T-helper 1 cell treated with Interleukin-12 subunit alpha and Interleukin-12 subunit beta and Interleukin-4 antibody, amounts not matched to agents 30 μg/mL and 1 μg/mL, for 36 hours (primary cell): ENCODE results near the gene IL17REL.

Experiments used
- H3K27ac Mint-ChIP-seq: one replicate; pipeline ENCODE4 v1.8.0; 2021; ENCODE audit warnings: mild to moderate bottlenecking, mixed read lengths
- H3K27me3 Mint-ChIP-seq: one replicate; pipeline ENCODE4 v1.8.0; 2021; ENCODE audit warnings: low read depth, mixed read lengths
- H3K36me3 Mint-ChIP-seq: one replicate; pipeline ENCODE4 v1.8.0; 2021; ENCODE audit warnings: low read depth, mixed read lengths
- H3K4me1 Mint-ChIP-seq: one replicate; pipeline ENCODE4 v1.8.0; 2021; ENCODE audit warnings: low read depth, mixed read lengths
- H3K4me3 Mint-ChIP-seq: one replicate; pipeline ENCODE4 v1.8.0; 2021; ENCODE audit warnings: mild to moderate bottlenecking, moderate library complexity, mixed read lengths
- H3K9me3 Mint-ChIP-seq: one replicate; pipeline ENCODE4 v1.8.0; 2021; ENCODE audit warnings: mixed read lengths

The IL17REL gene

DNA sequence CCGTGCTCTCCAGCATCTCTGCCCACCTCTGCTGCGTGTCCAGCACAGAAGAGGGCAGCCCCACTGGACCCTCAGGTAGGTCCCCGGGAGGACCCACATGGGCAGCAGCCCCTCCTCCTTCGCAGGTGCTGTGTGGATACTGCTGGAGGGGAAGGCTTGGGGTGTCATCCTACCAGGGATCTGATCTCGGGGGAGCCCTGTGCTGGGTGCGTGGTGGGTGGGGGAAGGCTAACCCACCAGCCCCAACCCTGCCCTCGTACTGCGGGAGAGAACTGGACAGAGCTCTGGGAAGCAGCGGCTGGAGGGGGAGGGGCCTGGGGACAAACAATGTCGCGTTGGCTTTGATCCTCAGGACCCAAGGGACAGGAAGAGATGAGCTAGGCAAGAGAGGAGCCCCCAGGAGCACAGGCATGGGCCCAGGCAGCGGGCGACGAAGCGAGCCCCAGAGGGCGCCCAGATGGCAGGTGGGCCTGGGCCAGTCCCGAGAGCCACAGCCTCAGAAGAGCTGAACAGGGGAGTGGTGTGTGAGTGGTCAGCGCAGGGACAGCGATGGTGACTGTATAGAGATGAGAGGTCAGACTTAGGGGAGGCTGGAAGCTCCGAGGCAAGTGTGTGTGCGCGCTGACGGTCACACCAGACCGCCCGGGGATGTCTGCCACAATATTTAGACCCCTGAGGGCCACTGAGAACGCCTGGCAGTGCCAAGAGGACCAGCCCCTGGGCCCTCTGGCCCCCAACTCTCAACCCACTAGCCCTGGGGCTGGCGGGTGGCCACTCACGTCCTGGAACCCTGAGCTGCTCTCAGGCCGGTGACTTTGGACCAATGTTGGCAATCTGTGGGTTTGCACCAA is 53.4 kb downstream of the IL17REL start:
- peaks cover 16% of the 10 kb centered on the region for H3K36me3 Mint-ChIP-seq
- peak overlapping the region; percentile 84 for H3K4me3 Mint-ChIP-seq
- H3K4me1 Mint-ChIP-seq = peaks cover 17% of the 10 kb centered on the region
- no peaks in the 10 kb centered on the region for H3K9me3 Mint-ChIP-seq
- peak overlapping the region; percentile 88 for H3K27ac Mint-ChIP-seq
- H3K27me3 Mint-ChIP-seq = no peaks in the 10 kb centered on the region

DNA sequence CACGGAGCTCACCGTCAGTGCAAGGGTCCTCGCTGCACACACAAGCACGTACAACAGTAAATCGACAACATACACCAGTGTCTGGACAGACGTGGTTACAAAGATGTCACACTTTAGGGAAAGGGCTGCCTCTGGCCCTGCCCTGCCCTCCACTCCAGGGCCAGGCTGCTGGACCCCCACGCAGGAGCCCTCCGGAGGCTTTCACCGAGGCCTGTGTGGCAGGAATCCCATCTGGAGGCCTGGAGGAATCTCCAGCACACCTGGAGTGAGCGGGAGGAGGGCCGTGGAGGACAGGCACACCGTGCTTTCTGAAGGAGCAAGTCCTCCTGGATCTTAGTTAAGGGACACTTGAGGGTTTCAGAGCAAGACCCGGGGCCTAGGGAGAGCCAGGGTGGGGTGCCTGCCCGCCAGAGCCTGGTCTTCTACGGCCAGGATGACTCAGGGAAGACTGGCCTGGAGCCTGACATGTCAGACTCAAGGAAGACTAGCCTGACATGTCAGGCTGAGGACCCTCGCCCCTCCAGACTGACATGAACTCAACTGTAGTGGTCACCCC is 54.1 kb downstream of the IL17REL start:
- peak overlapping the region; percentile 84 for H3K4me3 Mint-ChIP-seq
- no peaks in the 10 kb centered on the region for H3K9me3 Mint-ChIP-seq
- peak overlapping the region; percentile 57 for H3K27ac Mint-ChIP-seq
- H3K27me3 Mint-ChIP-seq = no peaks in the 10 kb centered on the region
- peaks cover 10% of the 10 kb centered on the region for H3K4me1 Mint-ChIP-seq
- H3K36me3 Mint-ChIP-seq = peaks cover 10% of the 10 kb centered on the region

DNA sequence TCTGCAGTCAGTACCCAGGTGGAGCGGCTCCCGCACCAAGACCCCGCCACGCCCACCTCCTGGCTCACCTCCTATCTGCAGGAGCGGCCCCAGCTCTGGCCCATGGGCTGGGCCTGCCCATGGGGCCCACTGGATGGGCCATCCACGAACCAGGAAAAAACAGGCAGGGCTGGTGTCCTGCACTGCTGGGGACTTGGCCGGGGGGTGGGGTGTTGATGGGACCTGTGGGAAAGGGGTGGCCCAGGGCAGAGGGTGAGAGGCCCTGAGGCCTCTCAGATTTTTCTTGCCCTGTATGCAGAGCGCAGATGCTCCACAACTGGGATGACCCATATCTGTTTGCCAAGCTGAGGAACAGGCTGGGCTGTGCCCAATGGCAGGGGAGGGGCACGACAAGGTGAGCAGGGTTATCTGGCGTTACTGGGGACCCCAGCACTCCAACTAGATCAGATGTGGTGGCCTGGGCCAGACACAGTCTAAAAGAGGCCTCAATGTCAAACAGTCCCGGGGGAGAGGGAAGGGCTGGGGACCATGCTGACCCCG is 54.7 kb downstream of the IL17REL start:
- H3K27ac Mint-ChIP-seq = no peak overlapping the region
- H3K36me3 Mint-ChIP-seq = peaks cover 8% of the 10 kb centered on the region
- H3K9me3 Mint-ChIP-seq = no peaks in the 10 kb centered on the region
- peak overlapping the region; percentile 51 for H3K4me3 Mint-ChIP-seq
- peaks cover 10% of the 10 kb centered on the region for H3K4me1 Mint-ChIP-seq
- no peaks in the 10 kb centered on the region for H3K27me3 Mint-ChIP-seq

DNA sequence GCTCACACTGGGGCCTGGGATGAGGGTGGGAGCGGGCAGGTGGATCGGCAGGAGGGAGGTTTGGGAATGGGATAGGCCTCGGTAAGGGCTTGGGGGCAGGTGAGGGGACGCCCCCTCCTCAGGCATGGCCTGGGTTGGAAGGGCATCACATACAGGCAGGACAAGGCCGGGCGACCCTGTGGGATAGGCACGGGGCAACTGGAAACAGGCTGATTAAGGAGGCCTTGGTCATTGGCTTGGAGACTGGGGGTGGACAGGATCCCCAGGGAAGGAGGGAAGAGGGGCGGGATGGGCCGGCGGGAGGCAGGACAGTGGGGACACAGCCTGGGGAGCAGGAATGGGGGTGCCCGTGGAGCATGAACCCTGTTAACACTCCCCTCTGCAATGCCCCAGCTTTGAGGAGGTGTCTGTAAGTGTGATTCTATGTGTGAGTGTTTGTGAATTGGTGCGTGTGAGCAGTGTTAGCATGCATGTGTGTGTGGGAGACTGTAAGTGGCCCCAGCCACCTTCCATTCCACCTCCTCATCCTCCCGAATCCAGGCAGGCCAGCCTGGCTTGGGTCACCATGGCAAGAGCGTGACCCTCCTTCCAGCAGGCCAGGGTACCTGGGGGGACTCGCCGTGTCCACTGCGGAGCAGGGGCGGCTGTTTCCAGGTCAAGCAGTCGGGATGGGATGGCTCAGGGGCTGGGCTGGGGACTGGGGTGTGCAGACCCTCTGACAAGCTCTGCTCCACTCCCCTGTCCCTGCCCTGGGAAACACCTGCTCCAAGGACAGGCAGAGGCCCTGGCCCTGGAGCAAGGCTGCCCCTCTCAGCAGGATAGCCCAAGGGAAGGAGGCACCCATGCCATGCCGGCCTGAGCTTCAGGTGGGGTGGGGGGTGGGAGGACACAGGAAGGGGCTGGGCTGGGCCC is 55.4 kb downstream of the IL17REL start:
- H3K4me1 Mint-ChIP-seq = peaks cover 10% of the 10 kb centered on the region
- H3K36me3 Mint-ChIP-seq = peaks cover 6% of the 10 kb centered on the region
- H3K27me3 Mint-ChIP-seq = no peaks in the 10 kb centered on the region
- H3K9me3 Mint-ChIP-seq = no peaks in the 10 kb centered on the region
- no peak overlapping the region for H3K27ac Mint-ChIP-seq
- no peak overlapping the region for H3K4me3 Mint-ChIP-seq

DNA sequence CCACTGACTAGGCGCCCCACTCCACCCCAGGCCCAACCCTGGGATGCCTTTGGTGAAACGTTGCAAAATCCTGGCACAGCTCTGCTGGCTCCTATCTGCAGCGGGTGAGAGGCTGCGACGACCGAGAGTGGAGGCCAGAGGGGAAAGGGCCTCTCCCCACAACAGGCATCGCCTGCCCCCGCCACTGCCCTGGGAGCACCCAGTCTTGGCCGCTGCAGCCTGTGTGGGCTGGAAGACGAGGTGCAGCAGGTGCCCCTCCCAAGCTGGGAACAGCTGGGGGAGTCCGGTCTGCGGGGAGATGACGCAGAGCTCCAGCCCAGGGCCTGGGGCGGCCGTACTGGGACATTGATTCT is 56.2 kb downstream of the IL17REL start:
- H3K36me3 Mint-ChIP-seq = peaks cover under 1% of the 10 kb centered on the region
- no peak overlapping the region for H3K27ac Mint-ChIP-seq
- peaks cover 10% of the 10 kb centered on the region for H3K4me1 Mint-ChIP-seq
- no peaks in the 10 kb centered on the region for H3K27me3 Mint-ChIP-seq
- H3K4me3 Mint-ChIP-seq = no peak overlapping the region
- H3K9me3 Mint-ChIP-seq = no peaks in the 10 kb centered on the region

DNA sequence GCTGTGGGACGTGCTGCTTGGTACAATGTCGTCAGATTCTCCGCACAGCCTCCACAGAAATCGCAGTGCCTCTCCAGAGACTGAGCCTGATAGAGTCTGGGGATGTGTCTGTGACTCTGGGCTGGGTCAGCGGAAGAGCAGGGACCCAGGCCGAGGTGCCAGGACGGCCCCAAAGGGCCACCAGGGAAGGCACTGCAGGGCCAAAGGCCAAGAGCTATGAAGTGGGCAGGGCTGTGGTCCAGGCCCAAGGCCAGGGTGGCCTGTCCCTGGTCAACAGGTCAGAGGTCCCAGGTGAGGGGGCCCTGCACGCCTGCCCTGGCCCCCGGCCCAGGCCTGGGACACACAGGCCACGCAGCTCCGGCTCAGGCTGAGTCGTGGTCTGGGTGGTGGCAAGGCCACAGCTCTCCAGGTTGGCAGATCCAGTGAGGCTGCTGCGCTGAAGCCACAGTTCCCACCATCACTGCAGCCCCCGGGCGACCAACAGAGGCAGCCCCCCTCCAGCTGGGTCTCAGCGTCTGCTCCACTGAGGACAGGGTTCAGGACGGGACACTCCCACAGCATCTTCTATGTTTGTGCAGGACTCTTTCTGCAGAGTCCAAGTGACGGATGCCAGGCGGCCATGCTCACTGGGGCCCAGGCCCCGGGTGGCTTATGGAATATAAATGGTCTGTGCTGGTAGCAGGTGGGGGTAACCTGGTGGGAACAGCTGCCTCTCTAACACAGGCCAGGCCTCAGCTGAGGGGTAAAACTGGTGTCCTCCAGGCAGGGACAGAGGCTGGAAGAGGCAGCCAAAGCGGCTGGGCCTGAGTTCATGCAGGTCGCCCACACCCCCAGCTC is 56.8 kb downstream of the IL17REL start:
- no peaks in the 10 kb centered on the region for H3K9me3 Mint-ChIP-seq
- H3K27me3 Mint-ChIP-seq = no peaks in the 10 kb centered on the region
- no peak overlapping the region for H3K4me3 Mint-ChIP-seq
- H3K36me3 Mint-ChIP-seq = no peaks in the 10 kb centered on the region
- peaks cover 10% of the 10 kb centered on the region for H3K4me1 Mint-ChIP-seq
- H3K27ac Mint-ChIP-seq = no peak overlapping the region

DNA sequence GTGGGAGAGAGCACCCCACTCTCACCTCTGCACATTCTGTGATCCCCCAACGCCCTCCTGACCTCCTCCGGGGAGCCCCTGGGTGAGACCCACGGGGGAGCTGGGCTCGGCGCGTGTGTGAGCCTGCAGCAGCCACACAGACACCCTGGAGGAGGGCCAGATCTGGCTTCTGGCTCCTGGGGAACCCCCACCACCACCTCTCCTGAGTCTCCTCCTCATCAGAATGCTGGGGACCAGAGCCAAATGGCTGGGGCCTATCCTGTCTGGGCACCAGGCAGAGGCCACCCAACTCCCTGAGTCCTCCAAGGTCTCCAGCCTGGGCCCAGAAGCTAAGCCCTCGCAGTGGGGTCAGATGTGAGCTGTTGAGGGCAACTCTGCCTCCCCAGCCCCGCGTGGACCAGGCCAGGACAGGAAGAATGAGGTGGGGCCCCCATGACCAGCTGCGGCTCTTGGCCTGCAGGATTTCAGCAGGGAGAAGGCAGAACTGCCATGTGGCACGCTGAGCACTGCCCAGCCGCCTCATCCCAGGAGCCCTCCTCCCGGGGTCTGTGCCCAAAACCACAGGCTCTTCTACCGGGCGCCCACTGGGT is 57.5 kb downstream of the IL17REL start:
- Mint-ChIP-seq H3K27me3 (no peaks in the 10 kb centered on the region), H3K36me3 (no peaks in the 10 kb centered on the region), H3K27ac (no peak overlapping the region), H3K4me1 (peaks cover 10% of the 10 kb centered on the region), H3K9me3 (no peaks in the 10 kb centered on the region), H3K4me3 (no peak overlapping the region)

DNA sequence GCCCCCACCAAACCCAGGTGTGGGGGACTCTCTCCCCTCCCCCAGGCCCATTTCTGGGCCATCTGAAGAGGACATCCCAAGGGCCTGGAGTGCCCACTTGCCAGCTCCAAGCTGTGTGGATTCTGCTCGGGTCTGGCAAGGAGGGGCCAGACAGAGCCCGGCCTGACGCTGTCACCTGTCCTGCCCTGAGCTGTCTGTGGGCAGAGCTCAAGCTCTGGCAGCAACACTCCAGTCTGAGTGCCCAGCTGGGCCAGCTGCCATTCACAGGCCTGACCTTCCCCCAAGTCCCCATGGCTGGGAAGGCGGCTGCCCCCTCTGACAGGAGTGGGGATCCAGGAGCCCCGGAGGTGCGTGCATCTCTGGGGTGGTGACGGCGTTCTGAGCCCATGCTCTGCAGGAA is 58.2 kb downstream of the IL17REL start:
- Mint-ChIP-seq H3K4me3 (no peak overlapping the region), H3K27ac (no peak overlapping the region), H3K36me3 (no peaks in the 10 kb centered on the region), H3K4me1 (peaks cover 6% of the 10 kb centered on the region), H3K9me3 (no peaks in the 10 kb centered on the region), H3K27me3 (no peaks in the 10 kb centered on the region)

DNA sequence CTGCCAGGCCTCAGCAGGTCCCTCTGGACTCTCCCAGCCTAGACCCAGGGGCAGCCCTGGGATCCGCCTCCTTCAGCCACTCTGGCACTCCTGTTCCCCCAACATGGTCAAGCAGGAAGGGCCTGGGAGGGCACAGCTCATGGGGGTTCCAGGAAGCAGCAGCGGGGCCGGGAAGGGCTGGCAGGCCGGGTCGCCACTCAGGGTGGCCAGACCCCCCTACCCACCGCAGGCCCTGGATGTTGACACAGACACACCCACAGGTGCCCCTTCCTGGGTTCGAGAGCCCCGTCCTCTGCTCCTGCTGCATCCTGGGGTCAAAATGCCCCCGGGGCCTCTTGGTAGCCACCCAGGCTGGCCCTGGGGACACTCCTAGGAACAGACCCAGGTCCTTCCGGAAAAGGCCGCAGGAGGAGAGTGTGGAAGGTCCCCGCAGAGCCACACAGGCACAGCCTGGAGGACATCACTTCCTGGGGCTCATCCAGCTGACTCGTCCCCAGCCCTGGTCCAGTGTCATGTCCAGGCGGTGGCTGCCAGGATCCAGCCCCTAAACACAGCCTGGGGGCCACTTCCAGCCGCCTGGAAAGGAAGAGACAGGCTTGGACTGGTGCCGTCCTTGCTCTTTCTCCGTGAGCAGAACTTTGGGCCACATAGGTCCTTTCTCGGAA is 58.8 kb downstream of the IL17REL start:
- peaks cover 2% of the 10 kb centered on the region for H3K4me1 Mint-ChIP-seq
- no peaks in the 10 kb centered on the region for H3K27me3 Mint-ChIP-seq
- no peak overlapping the region for H3K27ac Mint-ChIP-seq
- H3K36me3 Mint-ChIP-seq = no peaks in the 10 kb centered on the region
- H3K9me3 Mint-ChIP-seq = no peaks in the 10 kb centered on the region
- no peak overlapping the region for H3K4me3 Mint-ChIP-seq

DNA sequence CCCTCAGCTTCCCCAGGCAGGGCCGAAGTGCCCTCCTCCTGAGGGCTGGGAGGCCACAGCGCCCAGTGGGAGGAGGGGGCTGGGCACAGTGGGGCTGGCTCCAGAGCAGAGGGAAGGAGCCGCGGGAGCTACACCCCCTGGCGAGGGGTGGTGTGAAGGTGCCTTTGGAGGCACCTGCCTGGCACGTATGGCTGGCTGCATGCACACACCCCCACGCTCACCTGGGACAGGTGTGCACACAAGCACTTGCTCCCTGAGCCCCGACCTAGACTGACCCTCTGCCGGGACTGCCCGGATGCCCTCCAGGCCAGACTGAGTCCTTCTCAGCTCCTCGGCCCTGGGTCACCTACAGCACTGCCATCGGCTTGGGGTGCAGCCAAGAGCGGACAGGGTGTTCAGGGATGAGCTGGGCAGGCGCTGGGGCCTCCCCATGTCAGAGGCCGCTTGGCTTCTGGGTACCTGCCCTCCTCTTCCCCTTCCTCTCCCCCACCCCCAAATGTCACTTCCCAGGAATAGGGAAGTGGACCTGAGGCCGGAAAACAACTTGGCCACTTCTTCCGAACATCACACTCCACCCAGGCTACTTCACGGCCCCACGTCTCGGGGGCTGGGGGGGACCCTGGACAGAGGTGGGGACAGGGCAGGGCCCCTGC is 59.4 kb downstream of the IL17REL start:
- H3K9me3 Mint-ChIP-seq = no peaks in the 10 kb centered on the region
- no peaks in the 10 kb centered on the region for H3K36me3 Mint-ChIP-seq
- no peak overlapping the region for H3K27ac Mint-ChIP-seq
- H3K4me1 Mint-ChIP-seq = peaks cover 2% of the 10 kb centered on the region
- no peak overlapping the region for H3K4me3 Mint-ChIP-seq
- no peaks in the 10 kb centered on the region for H3K27me3 Mint-ChIP-seq

DNA sequence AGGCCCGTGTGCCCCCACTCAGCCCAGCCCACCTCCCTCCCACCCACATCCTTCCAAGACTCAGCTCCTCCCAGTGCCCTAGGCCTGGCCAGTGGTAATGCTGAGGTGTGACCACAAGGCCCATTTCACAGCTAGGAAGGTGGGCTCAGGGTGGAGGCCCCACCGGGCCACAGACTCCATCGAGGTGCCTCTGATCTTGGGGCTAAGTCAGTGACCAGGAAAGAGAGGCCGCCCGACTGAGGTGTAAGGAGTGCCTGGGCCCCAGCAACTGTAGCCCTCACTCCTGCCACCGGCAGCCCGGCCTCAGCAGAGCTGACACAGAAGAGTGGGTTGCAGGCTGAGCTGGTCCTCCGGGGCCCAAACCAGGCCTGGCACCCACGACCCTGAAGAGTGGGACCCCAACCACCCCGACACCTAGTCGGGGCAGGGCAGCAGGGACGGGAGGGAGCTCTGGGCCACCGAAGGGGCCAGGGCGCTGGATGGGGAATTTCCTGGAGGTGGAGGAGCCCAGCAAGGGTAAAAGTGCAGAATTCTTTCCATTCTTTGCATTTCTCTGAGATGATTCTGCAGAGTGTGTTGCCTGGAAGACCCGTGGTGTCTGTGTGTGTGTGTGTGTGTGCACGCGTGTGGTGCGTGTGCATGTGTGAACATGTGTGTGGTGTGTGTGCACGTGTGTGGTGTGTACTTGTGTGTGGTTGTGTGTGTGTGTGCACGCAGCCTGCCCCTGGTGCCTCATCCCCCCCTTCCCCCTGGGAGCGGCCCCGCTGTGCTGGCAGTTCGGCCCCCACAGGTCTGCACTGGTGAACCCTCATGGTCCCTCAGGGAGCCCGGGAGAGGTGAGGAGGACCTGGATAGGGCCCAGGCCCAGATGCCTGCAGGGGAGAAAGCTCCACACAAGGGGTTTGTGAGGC is 60.3 kb downstream of the IL17REL start:
- H3K27ac Mint-ChIP-seq = no peak overlapping the region
- H3K4me1 Mint-ChIP-seq = peaks cover 2% of the 10 kb centered on the region
- no peaks in the 10 kb centered on the region for H3K9me3 Mint-ChIP-seq
- H3K36me3 Mint-ChIP-seq = no peaks in the 10 kb centered on the region
- H3K4me3 Mint-ChIP-seq = no peak overlapping the region
- no peaks in the 10 kb centered on the region for H3K27me3 Mint-ChIP-seq

DNA sequence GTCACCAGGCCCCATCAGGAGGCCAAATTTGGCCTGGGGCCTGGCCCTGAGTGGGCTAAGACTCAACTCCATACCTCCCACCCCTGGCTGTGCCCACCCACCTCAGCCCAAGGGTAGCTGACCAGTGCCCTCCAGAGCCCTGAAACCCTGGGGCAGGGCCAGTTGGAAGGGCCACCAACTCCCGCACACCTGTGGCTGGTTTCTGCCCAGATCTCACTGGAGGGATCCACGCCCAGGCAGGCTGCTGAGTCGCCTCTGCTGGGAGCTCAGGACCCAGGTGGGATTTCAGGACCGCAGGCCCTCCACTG is 60.9 kb downstream of the IL17REL start:
- no peaks in the 10 kb centered on the region for H3K27me3 Mint-ChIP-seq
- H3K4me1 Mint-ChIP-seq = no peaks in the 10 kb centered on the region
- H3K27ac Mint-ChIP-seq = no peak overlapping the region
- H3K36me3 Mint-ChIP-seq = no peaks in the 10 kb centered on the region
- H3K9me3 Mint-ChIP-seq = no peaks in the 10 kb centered on the region
- no peak overlapping the region for H3K4me3 Mint-ChIP-seq
